CD8-positive, alpha-beta memory T cell (primary cell): ENCODE results near the gene KRT86. TPM values are rescaled to one million over a fixed set of nuclear protein-coding genes. Genes with fewer than 3 reads are reported as not detected.

Experiments used
- CTCF ChIA-PET: fragments of 350-600 bp; sonication (Branson Sonifier 250); formaldehyde crosslinking; loops from one replicate; lab custom pipeline; 2021; ENCODE audit warnings: antibody characterized with exemption; lab: Charles Lee
- POLR2A ChIA-PET: fragments of 350-600 bp; sonication (Branson Sonifier 250); formaldehyde crosslinking; loops from one replicate; lab custom pipeline; 2021; ENCODE audit warnings: antibody characterized with exemption; lab: Charles Lee
- DNase-seq, 5 donors: peaks; one replicate each; pipeline versions ENCODE4 v3.0.0 to v3.0.0-alpha.2; 2020 to 2022; ENCODE audit warnings: mixed read lengths in 1 of 5
- H3K27ac ChIP-seq: one replicate; pipeline ENCODE4 v1.7.0; 2013; ENCODE audit warnings: low read depth, mild to moderate bottlenecking, low read length, moderate library complexity
- H3K27me3 ChIP-seq: 2 replicates; pipeline ENCODE4 v1.7.0; 2013; ENCODE audit warnings: low read length, mild to moderate bottlenecking; ENCODE audit not compliant: insufficient read depth, poor library complexity, severe bottlenecking
- H3K36me3 ChIP-seq: 2 replicates; pipeline ENCODE4 v1.7.0; 2013; ENCODE audit warnings: mild to moderate bottlenecking, low read length, moderate library complexity; ENCODE audit not compliant: insufficient read depth
- H3K4me1 ChIP-seq: 2 replicates; pipeline ENCODE4 v1.7.0; 2013; ENCODE audit warnings: mild to moderate bottlenecking, low read length, moderate library complexity; ENCODE audit not compliant: insufficient read depth
- H3K4me3 ChIP-seq: 2 replicates; pipeline ENCODE4 v1.7.0; 2013; ENCODE audit warnings: mild to moderate bottlenecking, low read length
- H3K9me3 ChIP-seq: 2 replicates; pipeline ENCODE4 v1.7.0; 2013; ENCODE audit warnings: mild to moderate bottlenecking, low read length
- H3K27ac Mint-ChIP-seq, 8 donors: one replicate each; pipeline ENCODE4 v1.8.0; 2020 to 2021; ENCODE audit warnings: mixed read lengths in 8 of 8, mild to moderate bottlenecking in 6 of 8, inconsistent platforms in 3 of 8, moderate library complexity in 3 of 8
- H3K27me3 Mint-ChIP-seq, 2 donors: one replicate each; pipeline ENCODE4 v1.8.0; 2020 to 2021; ENCODE audit warnings: mixed read lengths in 2 of 2, mild to moderate bottlenecking in 1 of 2, moderate library complexity in 1 of 2
- H3K36me3 Mint-ChIP-seq, 3 donors: one replicate each; pipeline ENCODE4 v1.8.0; 2020 to 2021; ENCODE audit warnings: mixed read lengths in 3 of 3, inconsistent platforms in 1 of 3, mild to moderate bottlenecking in 1 of 3
- H3K4me1 Mint-ChIP-seq, 3 donors: one replicate each; pipeline ENCODE4 v1.8.0; 2020 to 2021; ENCODE audit warnings: mixed read lengths in 3 of 3, inconsistent platforms in 1 of 3, mild to moderate bottlenecking in 1 of 3
- H3K4me3 Mint-ChIP-seq, 7 donors: one replicate each; pipeline ENCODE4 v1.8.0; 2020 to 2021; ENCODE audit warnings: mixed read lengths in 7 of 7, mild to moderate bottlenecking in 6 of 7, moderate library complexity in 4 of 7, inconsistent platforms in 2 of 7
- H3K9me3 Mint-ChIP-seq, 5 donors: one replicate each; pipeline ENCODE4 v1.8.0; 2020 to 2022; ENCODE audit warnings: mixed read lengths in 5 of 5, mild to moderate bottlenecking in 3 of 5, moderate library complexity in 2 of 5, inconsistent platforms in 1 of 5
- polyA plus RNA-seq: library from polyadenylated mRNA; unstranded; fragments of 300-500 nt; fragmentation: Illumina TruSeq; gene quantifications from one replicate; pipeline ENCODE4 v1.2.3, GENCODE V29; 2021
- total RNA-seq, 2 experiments: library from RNA; stranded (reverse); gene quantifications; one replicate each; pipeline ENCODE4 v1.2.3, GENCODE V29; 2021

Gene KRT86
- total RNA-seq (under 1 TPM in 1 of 2 experiments, not detected in 1; 0.31 TPM), polyA plus RNA-seq (not detected)

DNA sequence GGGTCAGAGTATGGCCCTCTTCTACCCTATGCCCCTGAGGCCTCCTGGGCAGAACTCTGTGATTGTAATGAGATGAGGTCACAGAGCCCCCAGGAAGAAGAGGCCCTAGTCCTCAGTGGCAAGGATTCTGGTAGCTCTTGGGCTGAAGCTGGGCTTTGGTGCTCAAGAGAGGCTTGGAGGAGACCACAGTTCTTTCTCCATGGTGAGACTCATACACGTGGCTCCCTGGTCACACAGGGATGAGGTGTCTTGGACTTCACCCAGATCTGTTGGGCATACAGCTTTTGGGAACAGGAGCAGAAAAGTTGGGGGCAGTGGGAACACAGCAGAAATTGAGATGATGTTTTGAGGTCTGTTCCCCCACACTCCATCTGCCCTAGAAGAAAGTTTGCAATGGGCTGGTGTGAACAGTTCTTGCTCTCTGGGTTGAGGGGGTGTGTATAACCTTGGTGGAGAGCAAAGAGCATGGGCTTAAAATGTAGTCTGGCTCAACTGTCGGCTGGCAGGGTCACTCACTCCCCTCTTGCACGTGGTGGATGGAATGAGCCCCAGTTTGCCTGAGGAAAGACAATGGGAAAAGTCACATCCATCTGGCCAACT, at the start of gene KRT86:
TSS of gene KRT86 (plus strand) at position 125 of the 600 bp plus-strand sequence. CDS start 27,272 bp downstream, outside the sequence.
- H3K9me3 ChIP-seq, result no peaks in the 10 kb centered on the region
- peaks cover 6 to 11% (median 10%) of the 10 kb centered on the region in 3 donors for H3K4me1 Mint-ChIP-seq
- CTCF ChIA-PET, result no interaction called here
- H3K9me3 Mint-ChIP-seq, result no peaks in the 10 kb centered on the region
- peaks cover 6% of the 10 kb centered on the region for H3K4me1 ChIP-seq
- H3K27ac Mint-ChIP-seq, result no peak within 1 kb of the TSS
- peaks cover 16 to 67% of the 10 kb centered on the region in 2 donors for H3K27me3 Mint-ChIP-seq
- no peak for DNase-seq
- H3K36me3 ChIP-seq, result no peaks in the 10 kb centered on the region
- no peaks in the 10 kb centered on the region for H3K27me3 ChIP-seq
- POLR2A ChIA-PET, result no interaction called here
- no peaks in the 10 kb centered on the region for H3K36me3 Mint-ChIP-seq
- no peak within 1 kb of the TSS for H3K27ac ChIP-seq
- H3K4me3 Mint-ChIP-seq, result no peak within 1 kb of the TSS
- H3K4me3 ChIP-seq, result no peak within 1 kb of the TSS

DNA sequence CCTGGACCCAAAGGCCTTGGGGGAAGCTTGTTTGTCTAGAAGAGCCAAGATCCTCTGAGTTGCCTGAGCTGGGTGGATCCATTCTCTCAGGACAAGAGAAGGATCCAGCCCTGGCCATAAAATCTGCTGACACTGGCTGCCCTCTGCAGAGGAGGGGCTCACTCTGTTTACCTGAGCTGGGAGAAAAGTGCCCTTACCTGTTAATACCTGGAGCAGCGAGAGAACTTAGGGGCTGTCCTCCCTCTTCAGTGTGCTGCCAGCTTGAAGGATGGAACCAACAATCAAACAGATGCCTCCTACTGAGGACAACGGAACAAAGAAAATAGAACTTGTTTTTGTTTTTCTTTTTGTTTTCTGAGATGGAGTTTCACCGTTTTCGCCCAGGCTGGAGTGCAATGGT, 48.7 kb upstream of the KRT86 start:
- H3K36me3 Mint-ChIP-seq, result no peaks in the 10 kb centered on the region
- CTCF ChIA-PET, result interaction anchor here (0.7 to 2.0 kb wide), 3 partner anchors 13 to 52 kb away, joined by 3 to 5 read pairs (median 4); no protein-coding TSS in a partner anchor

DNA sequence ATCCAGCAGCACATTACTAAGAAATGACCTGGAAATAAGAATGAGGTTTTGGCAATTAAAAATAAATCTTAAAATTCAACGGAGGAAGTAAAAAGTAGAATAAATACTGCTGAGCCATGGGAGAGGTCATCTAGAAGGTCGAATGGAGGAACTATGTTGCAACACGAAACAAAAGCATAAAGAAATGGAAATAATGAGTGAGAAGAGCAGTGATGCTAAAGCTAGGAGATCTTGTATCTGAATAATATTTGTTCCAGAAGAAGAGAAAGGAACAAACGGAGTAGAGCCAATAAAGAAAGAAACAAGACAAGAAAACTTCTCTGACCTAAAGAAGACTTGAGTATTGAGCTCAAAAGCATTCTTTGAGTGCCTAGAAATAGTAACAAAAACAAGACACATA, 48.0 kb upstream of the KRT86 start:
- no peak for DNase-seq
- Histone ChIP-seq H3K36me3 (no peaks in the 10 kb centered on the region), H3K4me3 (no peak overlapping the region), H3K27me3 (peaks cover 7% of the 10 kb centered on the region), H3K4me1 (no peaks in the 10 kb centered on the region), H3K27ac (no peak overlapping the region), H3K9me3 (no peaks in the 10 kb centered on the region)
- Mint-ChIP-seq H3K4me3 (no peak overlapping the region), H3K4me1 (no peaks in the 10 kb centered on the region), H3K27me3 (peaks cover 24 to 49% of the 10 kb centered on the region in 2 donors), H3K9me3 (no peaks in the 10 kb centered on the region), H3K27ac (peak overlapping the region in 1 of 8 donors; percentile 4), H3K36me3 (no peaks in the 10 kb centered on the region)
- CTCF ChIA-PET, result no interaction called here
- POLR2A ChIA-PET, result no interaction called here

More for the DNA sequence above, 48.7 kb upstream of the KRT86 start:
- no peaks in the 10 kb centered on the region for H3K4me1 ChIP-seq
- H3K27me3 ChIP-seq, result peaks cover 13% of the 10 kb centered on the region
- Mint-ChIP-seq H3K4me1 (no peaks in the 10 kb centered on the region), H3K27me3 (peaks cover 23 to 49% of the 10 kb centered on the region in 2 donors), H3K9me3 (no peaks in the 10 kb centered on the region), H3K4me3 (no peak overlapping the region), H3K27ac (no peak overlapping the region)
- no peaks in the 10 kb centered on the region for H3K36me3 ChIP-seq
- H3K9me3 ChIP-seq, result no peaks in the 10 kb centered on the region
- DNase-seq, result no peak
- no peak overlapping the region for H3K27ac ChIP-seq
- POLR2A ChIA-PET, result no interaction called here
- no peak overlapping the region for H3K4me3 ChIP-seq

DNA sequence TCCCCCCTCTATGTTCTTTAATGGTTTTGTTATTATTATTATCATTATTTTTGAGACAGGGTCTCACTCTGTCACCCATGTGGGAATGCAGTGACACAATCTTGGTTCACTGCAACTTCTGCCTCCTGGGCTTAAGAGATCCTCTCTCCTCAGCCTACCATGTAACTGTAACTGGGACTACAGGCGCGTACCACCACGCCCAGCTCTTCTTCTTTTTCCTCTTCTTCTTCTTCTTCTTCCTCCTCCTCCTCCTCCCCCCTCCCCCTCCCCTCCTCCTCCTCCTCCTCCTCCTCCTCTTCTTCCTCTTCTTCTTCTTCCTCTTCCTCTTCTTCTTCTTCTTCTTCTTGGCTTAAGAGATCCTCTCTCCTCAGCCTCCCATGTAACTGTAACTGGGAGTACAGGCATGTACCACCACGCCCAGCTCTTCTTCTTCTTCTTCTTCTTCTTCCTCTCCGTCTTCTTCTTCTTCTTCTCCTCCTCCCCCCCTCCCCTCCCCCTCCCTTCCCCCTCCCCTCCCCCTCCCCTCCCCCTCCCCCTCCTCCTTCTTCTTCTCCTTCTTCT, 46.8 kb upstream of the KRT86 start:
- no peaks in the 10 kb centered on the region for H3K4me1 ChIP-seq
- no peak for DNase-seq
- peaks cover 29 to 52% of the 10 kb centered on the region in 2 donors for H3K27me3 Mint-ChIP-seq

DNA sequence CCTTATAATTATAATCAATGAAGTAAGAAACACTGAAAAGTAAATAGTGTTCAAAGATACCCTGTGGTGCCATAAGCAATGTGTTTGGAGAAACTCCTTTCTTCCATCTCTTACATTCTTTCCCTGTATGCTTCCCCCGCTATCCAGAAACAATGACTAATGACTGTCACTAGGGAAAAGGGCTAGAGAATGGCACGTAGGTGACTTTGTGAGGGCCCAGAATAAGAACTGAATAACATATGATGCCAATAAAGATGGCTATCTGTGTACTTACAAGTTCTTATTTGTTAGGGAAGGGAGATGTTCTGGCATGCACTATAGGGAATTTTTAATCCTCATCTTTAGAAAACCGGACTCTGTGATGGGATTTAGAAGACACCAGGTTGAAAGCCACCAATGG, 46.1 kb upstream of the KRT86 start:
- POLR2A ChIA-PET, result no interaction called here
- Histone ChIP-seq H3K4me3 (no peak overlapping the region), H3K9me3 (no peaks in the 10 kb centered on the region), H3K4me1 (no peaks in the 10 kb centered on the region), H3K27ac (no peak overlapping the region), H3K36me3 (no peaks in the 10 kb centered on the region), H3K27me3 (no peaks in the 10 kb centered on the region)
- Mint-ChIP-seq H3K9me3 (peaks cover 0 to 2% (median 0%) of the 10 kb centered on the region in 5 donors), H3K4me3 (no peak overlapping the region), H3K4me1 (peaks cover 0 to 2% (median 0%) of the 10 kb centered on the region in 3 donors), H3K27me3 (peaks cover 30 to 53% of the 10 kb centered on the region in 2 donors), H3K27ac (no peak overlapping the region), H3K36me3 (no peaks in the 10 kb centered on the region)
- DNase-seq, result no peak
- CTCF ChIA-PET, result no interaction called here

More for the DNA sequence above, 46.8 kb upstream of the KRT86 start:
- Histone ChIP-seq H3K36me3 (no peaks in the 10 kb centered on the region), H3K9me3 (no peaks in the 10 kb centered on the region), H3K4me3 (no peak overlapping the region), H3K27ac (no peak overlapping the region), H3K27me3 (no peaks in the 10 kb centered on the region)
- H3K4me3 Mint-ChIP-seq, result no peak overlapping the region
- peaks cover 0 to 2% (median 0%) of the 10 kb centered on the region in 3 donors for H3K4me1 Mint-ChIP-seq
- no peak overlapping the region for H3K27ac Mint-ChIP-seq
- POLR2A ChIA-PET, result no interaction called here
- CTCF ChIA-PET, result no interaction called here
- no peaks in the 10 kb centered on the region for H3K36me3 Mint-ChIP-seq
- H3K9me3 Mint-ChIP-seq, result peaks cover 0 to 2% (median 0%) of the 10 kb centered on the region in 5 donors

DNA sequence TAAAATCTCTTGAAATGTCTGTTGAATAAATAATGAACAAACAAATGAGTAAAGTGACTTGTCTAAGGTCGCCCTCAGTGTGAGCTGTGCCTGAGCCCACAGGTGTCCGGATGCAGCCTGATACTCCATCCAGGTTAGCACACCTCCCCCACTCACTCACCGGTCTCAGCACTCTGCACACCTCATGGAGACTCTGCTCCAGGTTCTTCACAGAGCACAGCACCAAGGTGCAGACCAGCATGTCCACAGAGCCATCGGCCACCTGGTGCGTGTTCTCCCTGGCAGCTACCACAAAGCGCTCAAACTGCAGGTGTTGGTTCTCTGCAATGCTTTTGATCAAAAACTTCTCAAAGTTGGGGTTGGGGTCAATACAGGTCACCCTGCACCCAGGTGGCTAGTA, 45.5 kb upstream of the KRT86 start:
- peaks cover 33 to 56% of the 10 kb centered on the region in 2 donors for H3K27me3 Mint-ChIP-seq
- H3K27ac Mint-ChIP-seq, result no peak overlapping the region

DNA sequence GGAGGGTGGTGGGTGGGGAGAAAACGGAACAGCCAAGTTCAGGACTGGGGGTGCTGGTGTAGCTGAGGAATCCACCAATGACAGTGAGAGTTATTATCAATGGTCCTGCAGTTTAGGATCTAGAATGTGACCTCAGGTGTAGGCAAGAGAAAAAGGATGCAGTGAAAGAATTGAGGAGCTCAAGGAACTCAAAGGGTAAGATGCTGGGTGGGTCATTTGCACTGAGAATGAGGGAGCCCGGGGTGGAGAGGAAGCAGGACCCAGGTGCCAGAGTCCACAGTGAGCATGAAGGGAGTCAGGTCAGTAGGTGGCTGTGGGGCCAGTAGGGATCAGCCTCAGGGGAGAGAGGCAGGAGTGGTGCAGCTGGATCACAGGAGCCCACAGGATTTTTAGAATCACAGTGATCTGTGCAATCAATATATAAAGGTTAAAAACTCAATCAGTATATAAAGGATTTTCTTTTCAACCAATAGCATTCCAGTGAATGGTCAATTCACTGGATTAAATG, 44.6 kb upstream of the KRT86 start:
- peaks cover 39 to 57% of the 10 kb centered on the region in 2 donors for H3K27me3 Mint-ChIP-seq
- CTCF ChIA-PET, result no interaction called here
- Histone ChIP-seq H3K27me3 (no peaks in the 10 kb centered on the region), H3K27ac (no peak overlapping the region), H3K4me3 (no peak overlapping the region), H3K36me3 (no peaks in the 10 kb centered on the region), H3K4me1 (no peaks in the 10 kb centered on the region), H3K9me3 (no peaks in the 10 kb centered on the region)
- H3K27ac Mint-ChIP-seq, result no peak overlapping the region
- peaks cover 0 to 2% (median 0%) of the 10 kb centered on the region in 3 donors for H3K4me1 Mint-ChIP-seq
- H3K4me3 Mint-ChIP-seq, result no peak overlapping the region
- H3K36me3 Mint-ChIP-seq, result no peaks in the 10 kb centered on the region
- no peak for DNase-seq
- H3K9me3 Mint-ChIP-seq, result peaks cover 0 to 2% (median 0%) of the 10 kb centered on the region in 5 donors
- POLR2A ChIA-PET, result no interaction called here

More for the DNA sequence above, 45.5 kb upstream of the KRT86 start:
- Histone ChIP-seq H3K27me3 (no peaks in the 10 kb centered on the region), H3K4me3 (no peak overlapping the region), H3K27ac (no peak overlapping the region), H3K9me3 (no peaks in the 10 kb centered on the region), H3K4me1 (no peaks in the 10 kb centered on the region), H3K36me3 (no peaks in the 10 kb centered on the region)
- H3K9me3 Mint-ChIP-seq, result peaks cover 0 to 2% (median 0%) of the 10 kb centered on the region in 5 donors
- H3K4me3 Mint-ChIP-seq, result no peak overlapping the region
- peaks cover 0 to 2% (median 0%) of the 10 kb centered on the region in 3 donors for H3K4me1 Mint-ChIP-seq
- CTCF ChIA-PET, result no interaction called here
- DNase-seq, result no peak
- POLR2A ChIA-PET, result no interaction called here
- no peaks in the 10 kb centered on the region for H3K36me3 Mint-ChIP-seq
